SK-N-SH treated with all-trans-retinoic acid at 6 μM for 48 hours (cell line): Measurements from ENCODE around the gene HNF4A.

Source experiments
- ATAC-seq: fragments of 200-7000 bp; cut with Tn5 transposase; 3 replicates; pipeline ENCODE4 v1.9.1; 2020; ENCODE audit warnings: mild to moderate bottlenecking, moderate library complexity
- ARNTL ChIP-seq: fragments of 450-650 bp; formaldehyde crosslinking; IDR thresholded peaks from 2 replicates; pipeline ENCODE4 v1.5.0; 2020; ENCODE audit warnings: low read depth, mild to moderate bottlenecking, moderate library complexity, borderline replicate concordance
- BACH2 ChIP-seq: fragments of 250-450 bp; sonication (Bioruptor Pico); IDR thresholded peaks from 2 replicates; pipeline ENCODE4 v1.9.0; 2021; ENCODE audit warnings: mild to moderate bottlenecking, borderline replicate concordance
- ESRRG ChIP-seq: fragments of 250-450 bp; sonication (Bioruptor Pico); IDR thresholded peaks from 2 replicates; pipeline ENCODE4 v1.6.1; 2021; ENCODE audit warnings: mild to moderate bottlenecking
- GLIS3 ChIP-seq: fragments of 250-450 bp; sonication (Bioruptor Pico); IDR thresholded peaks from 2 replicates; pipeline ENCODE4 v1.5.0; 2020; ENCODE audit warnings: mild to moderate bottlenecking, moderate library complexity
- OSR1 ChIP-seq: fragments of 250-450 bp; sonication (Bioruptor Pico); IDR thresholded peaks from 2 replicates; pipeline ENCODE4 v1.8.0; 2022; ENCODE audit warnings: moderate library complexity, mild to moderate bottlenecking, inconsistent platforms
- SNAI2 ChIP-seq: fragments of 250-450 bp; sonication (Bioruptor Pico); IDR thresholded peaks from 2 replicates; pipeline ENCODE4 v1.5.0; 2020; ENCODE audit warnings: mild to moderate bottlenecking, moderate library complexity
- TCF4 ChIP-seq: fragments of 250-450 bp; sonication (Bioruptor Pico); IDR thresholded peaks from 2 replicates; pipeline ENCODE4 v1.8.0; 2021; ENCODE audit warnings: mild to moderate bottlenecking, moderate library complexity, borderline replicate concordance
- TOX ChIP-seq: fragments of 250-450 bp; sonication (Bioruptor Pico); IDR thresholded peaks from 2 replicates; pipeline ENCODE4 v1.8.0; 2021; ENCODE audit warnings: mild to moderate bottlenecking, moderate library complexity, borderline replicate concordance
- ZFP3 ChIP-seq: fragments of 250-450 bp; sonication (Bioruptor Pico); IDR thresholded peaks from 2 replicates; pipeline ENCODE4 v1.5.0; 2020; ENCODE audit warnings: mild to moderate bottlenecking, moderate library complexity
- ZNF8 ChIP-seq: fragments of 450-650 bp; formaldehyde crosslinking; IDR thresholded peaks from 2 replicates; pipeline ENCODE4 v1.5.0; 2020; ENCODE audit warnings: mild to moderate bottlenecking, moderate library complexity
- TF ChIP-seq, protein P1 (sequence below): fragments of 250-450 bp; sonication (Bioruptor Pico); IDR thresholded peaks from 2 replicates; pipeline ENCODE4 v1.8.0; 2020; ENCODE audit warnings: mild to moderate bottlenecking, moderate library complexity, borderline replicate concordance
- TF ChIP-seq, protein P2 (sequence below): fragments of 250-450 bp; sonication (Bioruptor Pico); IDR thresholded peaks from 2 replicates; pipeline ENCODE4 v1.5.1; 2021; ENCODE audit warnings: mild to moderate bottlenecking, moderate library complexity
- TF ChIP-seq, protein P3 (sequence below): fragments of 250-450 bp; sonication (Bioruptor Pico); IDR thresholded peaks from 2 replicates; pipeline ENCODE4 v1.5.0; 2020; ENCODE audit warnings: mild to moderate bottlenecking, moderate library complexity
- TF ChIP-seq, protein P4 (sequence below): fragments of 250-450 bp; sonication (Bioruptor Pico); IDR thresholded peaks from 2 replicates; pipeline ENCODE4 v1.5.1; 2020; ENCODE audit warnings: low read depth, mild to moderate bottlenecking, moderate library complexity
- TF ChIP-seq, protein P5 (sequence below): fragments of 250-450 bp; sonication (Bioruptor Pico); IDR thresholded peaks from 2 replicates; pipeline ENCODE4 v1.8.0; 2021; ENCODE audit warnings: low read depth, mild to moderate bottlenecking, moderate library complexity, borderline replicate concordance

Gene HNF4A

DNA sequence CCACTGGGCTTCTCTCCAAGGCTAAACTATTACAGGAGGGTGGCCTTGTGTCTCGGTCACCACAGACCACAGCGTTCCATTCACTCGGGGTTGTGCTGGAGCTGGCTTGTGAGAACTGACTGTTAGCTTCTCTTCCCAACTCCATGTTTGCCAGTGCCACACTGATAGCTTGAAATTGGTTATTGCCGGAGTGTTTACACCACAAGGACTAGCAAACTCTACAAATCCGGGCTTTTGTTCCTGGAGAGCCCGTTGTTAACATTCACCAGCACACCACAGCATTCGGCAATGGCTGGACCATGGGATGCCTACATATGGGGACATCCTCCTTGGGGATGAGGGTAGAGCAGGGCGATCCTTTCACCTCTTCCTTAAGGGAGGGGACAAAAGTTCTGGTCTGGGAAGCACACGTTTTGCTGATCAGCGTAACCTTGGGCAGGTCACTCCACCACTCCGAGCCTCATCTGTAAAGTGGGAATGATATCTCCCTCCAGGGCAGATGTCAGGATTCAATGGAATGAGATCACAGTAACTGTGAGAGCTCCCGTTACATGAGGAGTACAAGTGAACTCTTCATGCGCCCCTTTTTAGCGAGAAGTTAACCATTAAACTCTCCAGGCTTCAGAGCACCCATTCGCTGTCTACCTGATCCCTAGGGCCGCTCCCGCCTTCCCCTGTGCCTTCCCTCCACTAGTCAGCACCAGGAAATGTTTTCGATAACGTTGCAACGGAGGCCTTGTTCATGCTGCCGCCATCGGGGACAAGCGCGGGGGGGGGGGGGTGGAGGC lies 78.4 kb downstream of the HNF4A start:
- no peak for ATAC-seq

DNA sequence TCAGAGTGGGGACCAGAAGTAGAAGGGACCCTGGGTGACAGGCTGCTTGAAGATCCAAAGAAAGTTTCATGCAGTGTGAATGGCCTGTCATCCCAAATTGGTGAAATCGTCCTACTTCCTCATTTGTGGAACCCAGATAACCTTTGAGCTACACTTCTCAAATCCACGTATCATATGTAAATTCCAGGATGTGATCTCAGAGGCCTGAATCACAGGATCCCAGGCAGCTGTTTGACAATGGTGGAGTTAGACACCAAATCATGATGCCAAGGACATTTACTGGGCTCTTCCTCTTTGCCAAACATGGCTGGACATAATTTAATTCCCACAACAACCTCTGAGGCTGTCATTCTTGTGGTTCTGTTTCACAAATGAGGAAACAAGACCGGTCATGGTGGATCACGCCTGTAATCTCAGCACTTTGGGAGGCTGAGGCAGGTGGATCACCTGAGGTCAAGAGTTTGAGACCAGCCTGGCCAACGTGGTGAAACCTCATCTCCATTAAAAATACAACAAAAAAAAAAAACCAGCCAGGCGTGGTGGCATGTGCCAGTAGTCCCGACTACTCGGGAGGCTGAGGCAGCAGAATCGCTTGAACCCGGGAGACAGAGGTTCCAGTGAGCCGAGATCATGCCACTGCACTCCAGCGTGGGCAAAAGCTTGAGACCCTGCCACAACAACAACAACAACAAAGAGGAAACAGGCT lies 80.3 kb downstream of the HNF4A start:
- no peak for ATAC-seq
- TF ChIP-seq, protein P1, sequence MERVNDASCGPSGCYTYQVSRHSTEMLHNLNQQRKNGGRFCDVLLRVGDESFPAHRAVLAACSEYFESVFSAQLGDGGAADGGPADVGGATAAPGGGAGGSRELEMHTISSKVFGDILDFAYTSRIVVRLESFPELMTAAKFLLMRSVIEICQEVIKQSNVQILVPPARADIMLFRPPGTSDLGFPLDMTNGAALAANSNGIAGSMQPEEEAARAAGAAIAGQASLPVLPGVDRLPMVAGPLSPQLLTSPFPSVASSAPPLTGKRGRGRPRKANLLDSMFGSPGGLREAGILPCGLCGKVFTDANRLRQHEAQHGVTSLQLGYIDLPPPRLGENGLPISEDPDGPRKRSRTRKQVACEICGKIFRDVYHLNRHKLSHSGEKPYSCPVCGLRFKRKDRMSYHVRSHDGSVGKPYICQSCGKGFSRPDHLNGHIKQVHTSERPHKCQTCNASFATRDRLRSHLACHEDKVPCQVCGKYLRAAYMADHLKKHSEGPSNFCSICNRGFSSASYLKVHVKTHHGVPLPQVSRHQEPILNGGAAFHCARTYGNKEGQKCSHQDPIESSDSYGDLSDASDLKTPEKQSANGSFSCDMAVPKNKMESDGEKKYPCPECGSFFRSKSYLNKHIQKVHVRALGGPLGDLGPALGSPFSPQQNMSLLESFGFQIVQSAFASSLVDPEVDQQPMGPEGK: no peak
- TF ChIP-seq ZNF8 (CRISPR knock-in tag) (no peak), ESRRG (no peak), ZFP3 (CRISPR knock-in tag) (no peak), ARNTL (no peak)
- TF ChIP-seq, protein P2, sequence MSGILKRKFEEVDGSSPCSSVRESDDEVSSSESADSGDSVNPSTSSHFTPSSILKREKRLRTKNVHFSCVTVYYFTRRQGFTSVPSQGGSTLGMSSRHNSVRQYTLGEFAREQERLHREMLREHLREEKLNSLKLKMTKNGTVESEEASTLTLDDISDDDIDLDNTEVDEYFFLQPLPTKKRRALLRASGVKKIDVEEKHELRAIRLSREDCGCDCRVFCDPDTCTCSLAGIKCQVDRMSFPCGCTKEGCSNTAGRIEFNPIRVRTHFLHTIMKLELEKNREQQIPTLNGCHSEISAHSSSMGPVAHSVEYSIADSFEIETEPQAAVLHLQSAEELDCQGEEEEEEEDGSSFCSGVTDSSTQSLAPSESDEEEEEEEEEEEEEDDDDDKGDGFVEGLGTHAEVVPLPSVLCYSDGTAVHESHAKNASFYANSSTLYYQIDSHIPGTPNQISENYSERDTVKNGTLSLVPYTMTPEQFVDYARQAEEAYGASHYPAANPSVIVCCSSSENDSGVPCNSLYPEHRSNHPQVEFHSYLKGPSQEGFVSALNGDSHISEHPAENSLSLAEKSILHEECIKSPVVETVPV (CRISPR knock-in tag): no peak
- TF ChIP-seq, protein P3, sequence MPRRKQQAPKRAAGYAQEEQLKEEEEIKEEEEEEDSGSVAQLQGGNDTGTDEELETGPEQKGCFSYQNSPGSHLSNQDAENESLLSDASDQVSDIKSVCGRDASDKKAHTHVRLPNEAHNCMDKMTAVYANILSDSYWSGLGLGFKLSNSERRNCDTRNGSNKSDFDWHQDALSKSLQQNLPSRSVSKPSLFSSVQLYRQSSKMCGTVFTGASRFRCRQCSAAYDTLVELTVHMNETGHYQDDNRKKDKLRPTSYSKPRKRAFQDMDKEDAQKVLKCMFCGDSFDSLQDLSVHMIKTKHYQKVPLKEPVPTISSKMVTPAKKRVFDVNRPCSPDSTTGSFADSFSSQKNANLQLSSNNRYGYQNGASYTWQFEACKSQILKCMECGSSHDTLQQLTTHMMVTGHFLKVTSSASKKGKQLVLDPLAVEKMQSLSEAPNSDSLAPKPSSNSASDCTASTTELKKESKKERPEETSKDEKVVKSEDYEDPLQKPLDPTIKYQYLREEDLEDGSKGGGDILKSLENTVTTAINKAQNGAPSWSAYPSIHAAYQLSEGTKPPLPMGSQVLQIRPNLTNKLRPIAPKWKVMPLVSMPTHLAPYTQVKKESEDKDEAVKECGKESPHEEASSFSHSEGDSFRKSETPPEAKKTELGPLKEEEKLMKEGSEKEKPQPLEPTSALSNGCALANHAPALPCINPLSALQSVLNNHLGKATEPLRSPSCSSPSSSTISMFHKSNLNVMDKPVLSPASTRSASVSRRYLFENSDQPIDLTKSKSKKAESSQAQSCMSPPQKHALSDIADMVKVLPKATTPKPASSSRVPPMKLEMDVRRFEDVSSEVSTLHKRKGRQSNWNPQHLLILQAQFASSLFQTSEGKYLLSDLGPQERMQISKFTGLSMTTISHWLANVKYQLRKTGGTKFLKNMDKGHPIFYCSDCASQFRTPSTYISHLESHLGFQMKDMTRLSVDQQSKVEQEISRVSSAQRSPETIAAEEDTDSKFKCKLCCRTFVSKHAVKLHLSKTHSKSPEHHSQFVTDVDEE (CRISPR knock-in tag): no peak

More for the DNA sequence above, 78.4 kb downstream of the HNF4A start:
- TF ChIP-seq, protein P3 (CRISPR knock-in tag): no peak
- TF ChIP-seq, protein P4, sequence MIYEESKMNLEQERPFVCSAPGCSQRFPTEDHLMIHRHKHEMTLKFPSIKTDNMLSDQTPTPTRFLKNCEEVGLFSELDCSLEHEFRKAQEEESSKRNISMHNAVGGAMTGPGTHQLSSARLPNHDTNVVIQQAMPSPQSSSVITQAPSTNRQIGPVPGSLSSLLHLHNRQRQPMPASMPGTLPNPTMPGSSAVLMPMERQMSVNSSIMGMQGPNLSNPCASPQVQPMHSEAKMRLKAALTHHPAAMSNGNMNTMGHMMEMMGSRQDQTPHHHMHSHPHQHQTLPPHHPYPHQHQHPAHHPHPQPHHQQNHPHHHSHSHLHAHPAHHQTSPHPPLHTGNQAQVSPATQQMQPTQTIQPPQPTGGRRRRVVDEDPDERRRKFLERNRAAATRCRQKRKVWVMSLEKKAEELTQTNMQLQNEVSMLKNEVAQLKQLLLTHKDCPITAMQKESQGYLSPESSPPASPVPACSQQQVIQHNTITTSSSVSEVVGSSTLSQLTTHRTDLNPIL (CRISPR knock-in tag): no peak
- TF ChIP-seq GLIS3 (CRISPR knock-in tag) (no peak), TCF4 (CRISPR knock-in tag) (no peak)

DNA sequence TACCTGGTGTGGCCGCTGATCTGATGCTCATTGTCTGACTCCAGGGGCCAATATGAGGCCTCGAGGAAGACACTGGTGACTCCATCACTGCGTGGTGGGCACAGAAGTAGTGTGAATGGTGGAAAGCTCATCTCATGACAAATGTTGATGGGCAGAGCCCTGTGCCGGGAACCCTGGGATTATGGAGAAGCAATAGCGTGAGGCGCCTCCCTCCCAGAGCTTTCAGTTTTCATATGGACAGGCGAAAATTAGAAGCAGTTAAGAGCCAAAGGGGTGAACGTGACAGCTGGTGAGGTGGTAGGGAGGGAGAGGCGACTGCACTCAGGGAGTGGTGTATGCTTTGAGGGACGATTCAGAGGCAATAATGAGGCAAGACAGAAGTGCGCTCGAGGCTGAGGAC lies 80.9 kb downstream of the HNF4A start:
- TF ChIP-seq, protein P5, sequence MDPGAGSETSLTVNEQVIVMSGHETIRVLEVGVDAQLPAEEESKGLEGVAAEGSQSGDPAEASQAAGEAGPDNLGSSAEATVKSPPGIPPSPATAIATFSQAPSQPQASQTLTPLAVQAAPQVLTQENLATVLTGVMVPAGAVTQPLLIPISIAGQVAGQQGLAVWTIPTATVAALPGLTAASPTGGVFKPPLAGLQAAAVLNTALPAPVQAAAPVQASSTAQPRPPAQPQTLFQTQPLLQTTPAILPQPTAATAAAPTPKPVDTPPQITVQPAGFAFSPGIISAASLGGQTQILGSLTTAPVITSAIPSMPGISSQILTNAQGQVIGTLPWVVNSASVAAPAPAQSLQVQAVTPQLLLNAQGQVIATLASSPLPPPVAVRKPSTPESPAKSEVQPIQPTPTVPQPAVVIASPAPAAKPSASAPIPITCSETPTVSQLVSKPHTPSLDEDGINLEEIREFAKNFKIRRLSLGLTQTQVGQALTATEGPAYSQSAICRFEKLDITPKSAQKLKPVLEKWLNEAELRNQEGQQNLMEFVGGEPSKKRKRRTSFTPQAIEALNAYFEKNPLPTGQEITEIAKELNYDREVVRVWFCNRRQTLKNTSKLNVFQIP (CRISPR knock-in tag): no peak
- TF ChIP-seq TOX (no peak), BACH2 (no peak), OSR1 (CRISPR knock-in tag) (no peak), SNAI2 (CRISPR knock-in tag) (no peak)
- TF ChIP-seq, protein P3 (CRISPR knock-in tag): no peak
- TF ChIP-seq, protein P1: no peak
- ATAC-seq: no peak
